Esophagus (tissue), 2 donors: Measurements from ENCODE around the gene GNAZ. TPM values are rescaled to one million over a fixed set of nuclear protein-coding genes. Genes with fewer than 3 reads are reported as not detected.

Experiments used
- H3K27ac ChIP-seq, 2 donors: one replicate each; pipeline ENCODE4 v1.5.1; 2013; ENCODE audit warnings: low read depth in 2 of 2, mild to moderate bottlenecking in 2 of 2, inconsistent platforms in 1 of 2, low read length in 1 of 2, moderate library complexity in 1 of 2
- H3K27me3 ChIP-seq, 2 donors: one replicate each; pipeline ENCODE4 v1.6.1; 2013; ENCODE audit warnings: low read length in 2 of 2, control low read depth in 1 of 2, mild to moderate bottlenecking in 1 of 2; ENCODE audit not compliant: insufficient read depth in 2 of 2, control insufficient read depth in 1 of 2
- H3K36me3 ChIP-seq, 2 donors: one replicate each; pipeline ENCODE4 v1.6.1; 2013; ENCODE audit warnings: low read length in 1 of 2; ENCODE audit not compliant: control insufficient read depth in 2 of 2, insufficient read depth in 2 of 2
- H3K4me1 ChIP-seq, 2 donors: one replicate each; pipeline ENCODE4 v1.6.1; 2013; ENCODE audit warnings: low read length in 1 of 2; ENCODE audit not compliant: control insufficient read depth in 2 of 2, insufficient read depth in 2 of 2
- H3K4me3 ChIP-seq, 2 donors: one replicate each; pipeline ENCODE4 v1.5.1; 2013; ENCODE audit warnings: low read length in 2 of 2, mild to moderate bottlenecking in 2 of 2, low read depth in 1 of 2, moderate library complexity in 1 of 2
- H3K9me3 ChIP-seq, 2 donors: one replicate each; pipeline ENCODE4 v1.6.1; 2013; ENCODE audit warnings: mild to moderate bottlenecking in 2 of 2, low read depth in 1 of 2, low read length in 1 of 2, moderate library complexity in 1 of 2; ENCODE audit not compliant: control insufficient read depth in 2 of 2, insufficient read depth in 1 of 2
- WGBS, 2 donors: extraction: QIAGEN DNeasy Blood & Tissue Kit; methylation state at CpG; one replicate each; pipeline ENCODE4 v1.1.7; 2013; 5-methylcytosine and 5-hydroxymethylcytosine counted together
- polyA plus RNA-seq, 2 donors: library from polyadenylated mRNA; stranded (reverse); fragments of 200-250 nt; gene quantifications; one replicate each; pipeline ENCODE4 v1.2.3, GENCODE V29; 2013
- donor health status: healthy with polysubstance abuse.
- donor health status: Bipolar disorder and iron deficiency.

The GNAZ gene
- polyA plus RNA-seq, 2 donors, result 0.83 to 1.6 TPM

DNA sequence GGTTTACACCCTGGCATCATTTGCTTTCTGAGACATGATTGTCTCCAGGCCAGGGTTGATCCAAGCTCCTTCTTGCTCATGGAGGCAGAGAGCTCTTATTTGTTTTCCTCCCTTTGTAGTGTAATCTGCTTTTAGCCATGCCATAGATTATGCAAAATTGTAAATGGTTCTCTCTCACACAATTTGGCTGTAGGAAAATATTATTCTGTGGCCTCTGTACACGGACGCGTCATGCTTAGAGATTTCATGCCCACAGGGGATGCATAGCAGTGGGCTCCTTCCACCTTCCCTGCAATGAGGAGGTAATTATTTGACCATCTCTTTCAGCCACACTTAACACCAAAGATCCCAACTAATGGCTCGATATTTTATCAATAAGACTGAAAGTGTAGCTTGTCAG is 37.7 kb upstream of the GNAZ start:
- no peaks in the 10 kb centered on the region for H3K27me3 ChIP-seq
- WGBS, 2 donors, result 75 to 88% methylated on average over 4 of the region's 4 CpGs
- no peaks in the 10 kb centered on the region for H3K9me3 ChIP-seq
- no peaks in the 10 kb centered on the region for H3K4me1 ChIP-seq
- H3K36me3 ChIP-seq, result no peaks in the 10 kb centered on the region
- no peak overlapping the region for H3K4me3 ChIP-seq
- H3K27ac ChIP-seq, result no peak overlapping the region

- no peaks in the 10 kb centered on the region for H3K9me3 ChIP-seq
- H3K27ac ChIP-seq, result no peak overlapping the region
- H3K27me3 ChIP-seq, result no peaks in the 10 kb centered on the region
- H3K36me3 ChIP-seq, result no peaks in the 10 kb centered on the region
- H3K4me1 ChIP-seq, result no peaks in the 10 kb centered on the region
- 66% methylated on average over 6 of the region's 6 CpGs for WGBS, 2 donors
- no peak overlapping the region for H3K4me3 ChIP-seq
Measured at GRCh38 chr22:23033116-23033905, 37.0 kb upstream of the GNAZ start.

GRCh38 chr22:23034621-23035556 is 35.4 kb upstream of the GNAZ start:
- WGBS, 2 donors, result 91 to 94% methylated on average over 10 of the region's 10 CpGs
- Histone ChIP-seq H3K27me3 (no peaks in the 10 kb centered on the region), H3K9me3 (no peaks in the 10 kb centered on the region), H3K36me3 (no peaks in the 10 kb centered on the region), H3K4me1 (no peaks in the 10 kb centered on the region), H3K4me3 (no peak overlapping the region), H3K27ac (no peak overlapping the region)

GRCh38 chr22:23035557-23036277 is 34.6 kb upstream of the GNAZ start:
- WGBS, 2 donors, result 81 to 84% methylated on average over 6 of the region's 6 CpGs
- no peak overlapping the region for H3K4me3 ChIP-seq

GRCh38 chr22:23036684-23037428 is 33.5 kb upstream of the GNAZ start:
- H3K27ac ChIP-seq, result no peak overlapping the region
- no peak overlapping the region for H3K4me3 ChIP-seq
- no peaks in the 10 kb centered on the region for H3K36me3 ChIP-seq
- WGBS, 2 donors, result 75 to 78% methylated on average over 6 of the region's 6 CpGs
- H3K4me1 ChIP-seq, result no peaks in the 10 kb centered on the region
- H3K9me3 ChIP-seq, result no peaks in the 10 kb centered on the region
- H3K27me3 ChIP-seq, result no peaks in the 10 kb centered on the region

More at GRCh38 chr22:23035557-23036277, 34.6 kb upstream of the GNAZ start:
- Histone ChIP-seq H3K9me3 (no peaks in the 10 kb centered on the region), H3K27me3 (no peaks in the 10 kb centered on the region), H3K36me3 (no peaks in the 10 kb centered on the region), H3K27ac (no peak overlapping the region), H3K4me1 (no peaks in the 10 kb centered on the region)

DNA sequence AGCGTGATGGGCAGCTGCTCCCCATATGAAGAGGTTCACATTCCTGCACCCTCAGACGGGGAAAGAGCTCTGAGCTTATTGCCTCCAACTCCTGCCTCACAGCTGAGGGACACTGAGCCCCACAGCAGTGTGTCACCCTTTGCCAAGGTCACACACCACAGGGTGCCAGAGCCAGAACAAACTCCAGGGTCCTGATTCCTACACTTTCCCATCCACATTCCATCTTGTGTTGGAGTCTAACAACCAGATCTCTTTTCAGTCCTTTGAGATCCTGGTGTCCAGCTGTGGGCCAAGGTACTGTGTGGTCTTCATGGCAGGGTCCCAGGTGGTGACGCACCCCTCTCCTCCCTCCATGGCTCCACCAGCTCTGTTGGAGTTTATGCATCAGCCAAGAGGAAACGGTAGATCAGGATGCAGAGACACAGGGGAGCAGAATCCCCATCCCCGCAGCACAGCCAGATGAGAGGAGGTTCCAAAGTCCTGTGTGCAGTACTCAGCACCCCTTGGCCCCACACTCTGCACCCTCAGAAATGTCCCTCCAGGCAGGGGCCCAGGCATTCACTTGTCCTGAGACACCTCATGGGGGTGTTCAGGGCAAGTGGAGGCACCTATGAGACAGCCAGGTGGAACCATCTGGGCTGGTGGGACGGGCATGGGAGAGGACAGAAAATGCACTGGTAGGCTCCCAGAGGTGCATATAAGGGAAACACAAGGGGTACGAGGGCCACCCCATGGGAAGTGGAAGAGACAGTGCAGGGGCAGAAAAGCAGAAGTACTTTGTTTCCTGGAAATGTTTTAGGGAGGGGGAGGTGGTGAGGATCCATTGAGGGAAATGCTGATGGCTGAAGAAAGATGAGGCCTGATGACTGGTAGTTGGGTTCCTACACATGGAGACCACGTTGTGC is 32.6 kb upstream of the GNAZ start:
- 84 to 85% methylated on average over 8 of the region's 8 CpGs for WGBS, 2 donors
- no peaks in the 10 kb centered on the region for H3K9me3 ChIP-seq
- H3K4me3 ChIP-seq, result no peak overlapping the region

DNA sequence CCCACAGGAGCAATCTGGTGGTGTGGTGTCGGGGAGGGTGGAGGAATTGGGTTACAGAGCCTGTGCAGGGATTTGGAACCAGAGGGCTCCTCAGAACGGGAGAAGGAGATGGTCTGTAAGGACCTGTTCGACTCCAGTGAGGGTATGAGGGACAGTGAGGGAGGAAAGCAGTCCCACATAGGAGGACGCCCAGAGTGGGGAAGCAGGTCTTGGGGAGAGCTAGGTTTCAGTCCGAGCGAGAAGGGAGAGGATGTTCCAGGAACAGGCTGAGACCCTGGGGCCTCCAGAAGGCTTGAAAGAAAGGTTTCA is 32.0 kb upstream of the GNAZ start:
- 87 to 88% methylated on average over 6 of the region's 6 CpGs for WGBS, 2 donors
- Histone ChIP-seq H3K9me3 (no peaks in the 10 kb centered on the region), H3K27me3 (no peaks in the 10 kb centered on the region), H3K27ac (no peak overlapping the region), H3K4me1 (no peaks in the 10 kb centered on the region), H3K4me3 (no peak overlapping the region), H3K36me3 (no peaks in the 10 kb centered on the region)

More for the DNA sequence above, 32.6 kb upstream of the GNAZ start:
- Histone ChIP-seq H3K27ac (no peak overlapping the region), H3K27me3 (no peaks in the 10 kb centered on the region), H3K4me1 (no peaks in the 10 kb centered on the region), H3K36me3 (no peaks in the 10 kb centered on the region)

GRCh38 chr22:23038902-23039301 is 31.4 kb upstream of the GNAZ start:
- no peaks in the 10 kb centered on the region for H3K4me1 ChIP-seq
- H3K36me3 ChIP-seq, result no peaks in the 10 kb centered on the region
- H3K4me3 ChIP-seq, result no peak overlapping the region
- WGBS, 2 donors, result 57 to 89% methylated on average over 1 of the region's 1 CpG
- no peak overlapping the region for H3K27ac ChIP-seq
- H3K9me3 ChIP-seq, result no peaks in the 10 kb centered on the region
- no peaks in the 10 kb centered on the region for H3K27me3 ChIP-seq
